Dermis microvascular lymphatic vessel endothelial cell (primary cell): ENCODE data around the gene PDCD2L. TPM values are rescaled to one million over a fixed set of nuclear protein-coding genes. Genes with fewer than 3 reads are reported as not detected.
A peak's percentile ranks its signal among the peaks of the same experiment; 100 is the strongest.
"Not testable (repeated sequence)": the region's sequence is repeated elsewhere in the genome, so short reads cannot be mapped to it uniquely, and the experiment has no call there.

ENCODE experiments used
- DNase-seq, 2 donors: peaks; one replicate each; pipeline versions ENCODE4 v3.0.0 to v3.0.0-alpha.2; 2010; ENCODE audit warnings: low read depth in 2 of 2
- total RNA-seq: library from RNA; depleted of rRNA; stranded (reverse); fragments of >200 nt; gene quantifications from 2 replicates; pipeline ENCODE4 v1.2.1, GENCODE V29; 2014

The PDCD2L gene
- total RNA-seq, 1 donor from 2014 or later, result 12.8 TPM

- peak; percentile 71 to 75 for DNase-seq
Observed at GRCh38 chr19:34468409-34468808, 64.2 kb downstream of the PDCD2L start.

GRCh38 chr19:34469026-34469425, 64.8 kb downstream of the PDCD2L start:
- DNase-seq, result not testable (repeated sequence)

GRCh38 chr19:34471906-34472700, 67.9 kb downstream of the PDCD2L start:
- no peak for DNase-seq

- no peak for DNase-seq
Observed at GRCh38 chr19:34474233-34474989, 70.2 kb downstream of the PDCD2L start.

GRCh38 chr19:34475026-34475974, 71.1 kb downstream of the PDCD2L start:
- DNase-seq, result peak in 1 of 2 donors; percentile 42

Other genes with a start within 250 kb of the PDCD2L start
- 108 and 136 TPM in 2 replicates for gene LSM14A, start 231.9 kb upstream of the PDCD2L start, total RNA-seq
- 32.0 and 32.9 TPM in 2 replicates for gene GARRE1, start 149.8 kb upstream of the PDCD2L start, total RNA-seq
- 111 and 155 TPM in 2 replicates for gene GPI, start 39.2 kb upstream of the PDCD2L start, total RNA-seq
- gene UBA2, start 24.0 kb downstream of the PDCD2L start, total RNA-seq, result 93.1 and 117 TPM in 2 replicates
- 24.0 and 52.0 TPM in 2 replicates for gene WTIP, start 77.4 kb downstream of the PDCD2L start, total RNA-seq